ENCODE results near the gene KCNJ12. TPM values are rescaled to one million over a fixed set of nuclear protein-coding genes. Genes with fewer than 3 reads are reported as not detected.

KCNJ12 gene
- total and polyA plus RNA-seq, 2 donors from 2014 or later = 3.1 to 3.4 TPM

DNA sequence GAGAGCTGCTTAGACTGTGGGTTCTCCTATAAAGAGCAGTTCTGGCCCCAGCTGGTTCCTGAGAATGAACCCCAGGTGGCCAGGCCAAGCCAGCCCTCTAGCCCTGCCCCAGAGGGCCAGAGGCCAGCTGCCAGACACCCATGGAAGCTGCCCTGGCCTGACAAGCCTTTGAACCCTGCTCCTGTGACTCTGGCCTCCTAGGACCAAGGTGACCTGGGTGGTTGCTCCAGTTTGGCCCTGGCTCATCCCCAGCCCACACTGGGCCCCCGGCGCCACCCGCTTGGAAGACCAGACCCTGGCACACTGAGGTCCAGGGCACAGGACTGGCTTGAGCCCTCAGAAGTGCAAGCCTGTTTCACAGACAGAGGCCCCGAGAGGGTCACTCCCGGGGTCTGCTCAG lies 6.8 kb upstream of the KCNJ12 start:
- intact Hi-C loops (cut with DNase I) = no loop called here
- TF ChIP-seq, protein P1, sequence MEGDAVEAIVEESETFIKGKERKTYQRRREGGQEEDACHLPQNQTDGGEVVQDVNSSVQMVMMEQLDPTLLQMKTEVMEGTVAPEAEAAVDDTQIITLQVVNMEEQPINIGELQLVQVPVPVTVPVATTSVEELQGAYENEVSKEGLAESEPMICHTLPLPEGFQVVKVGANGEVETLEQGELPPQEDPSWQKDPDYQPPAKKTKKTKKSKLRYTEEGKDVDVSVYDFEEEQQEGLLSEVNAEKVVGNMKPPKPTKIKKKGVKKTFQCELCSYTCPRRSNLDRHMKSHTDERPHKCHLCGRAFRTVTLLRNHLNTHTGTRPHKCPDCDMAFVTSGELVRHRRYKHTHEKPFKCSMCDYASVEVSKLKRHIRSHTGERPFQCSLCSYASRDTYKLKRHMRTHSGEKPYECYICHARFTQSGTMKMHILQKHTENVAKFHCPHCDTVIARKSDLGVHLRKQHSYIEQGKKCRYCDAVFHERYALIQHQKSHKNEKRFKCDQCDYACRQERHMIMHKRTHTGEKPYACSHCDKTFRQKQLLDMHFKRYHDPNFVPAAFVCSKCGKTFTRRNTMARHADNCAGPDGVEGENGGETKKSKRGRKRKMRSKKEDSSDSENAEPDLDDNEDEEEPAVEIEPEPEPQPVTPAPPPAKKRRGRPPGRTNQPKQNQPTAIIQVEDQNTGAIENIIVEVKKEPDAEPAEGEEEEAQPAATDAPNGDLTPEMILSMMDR (IDR thresholded peaks at IDR 0.05; ENCODE audit: borderline replicate concordance, extremely low read depth, insufficient read depth) = no peak
- Histone ChIP-seq H3K27ac (ENCODE audit: low read depth in 2 of 2, low read length in 2 of 2) (no peak overlapping the region), H3K4me3 (ENCODE audit: low read length in 3 of 3) (no peak overlapping the region), H3K9ac (ENCODE audit: low read length in 3 of 3) (no peak overlapping the region), H3K27me3 (ENCODE audit: control insufficient read depth, insufficient read depth, low read length) (no peaks in the 10 kb centered on the region), H3K4me1 (ENCODE audit: control insufficient read depth in 2 of 3, insufficient read depth in 2 of 3, low read depth in 1 of 3, low read length in 3 of 3) (no peaks in the 10 kb centered on the region), H3K9me3 (ENCODE audit: control insufficient read depth in 2 of 3, insufficient read depth in 1 of 3, low read length in 3 of 3) (no peaks in the 10 kb centered on the region), H3K36me3 (ENCODE audit: control insufficient read depth in 2 of 3, insufficient read depth in 3 of 3, low read length in 3 of 3) (no peaks in the 10 kb centered on the region)
- DNase-seq (peak in 1 of 5 donors; percentile 53), FAIRE-seq (no peak)

DNA sequence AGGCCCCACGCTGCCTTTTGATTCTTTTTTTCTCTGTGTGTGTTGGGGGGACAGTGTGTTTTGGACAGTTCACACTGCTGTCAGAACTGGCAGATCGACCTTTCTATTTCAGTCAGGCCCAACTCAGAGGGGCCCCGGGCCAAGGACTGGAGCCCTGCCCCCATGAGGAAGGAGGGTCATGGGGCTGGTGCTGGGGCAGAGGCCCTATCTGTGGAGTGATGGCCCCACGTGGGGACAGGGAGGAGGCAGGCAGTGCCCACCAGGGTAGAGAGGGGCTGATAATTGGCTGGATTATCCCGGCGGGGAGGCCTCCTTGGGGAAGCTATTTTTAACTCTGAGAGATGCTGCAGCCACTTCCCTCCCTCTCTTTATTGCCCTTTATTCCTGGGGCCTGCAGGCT lies 5.7 kb upstream of the KCNJ12 start:
- Histone ChIP-seq H3K36me3 (ENCODE audit: control insufficient read depth in 2 of 3, insufficient read depth in 3 of 3, low read length in 3 of 3) (no peaks in the 10 kb centered on the region), H3K9me3 (ENCODE audit: control insufficient read depth in 2 of 3, insufficient read depth in 1 of 3, low read length in 3 of 3) (no peaks in the 10 kb centered on the region), H3K27me3 (ENCODE audit: control insufficient read depth, insufficient read depth, low read length) (no peaks in the 10 kb centered on the region), H3K4me3 (ENCODE audit: low read length in 3 of 3) (no peak overlapping the region), H3K9ac (ENCODE audit: low read length in 3 of 3) (no peak overlapping the region), H3K4me1 (ENCODE audit: control insufficient read depth in 2 of 3, insufficient read depth in 2 of 3, low read depth in 1 of 3, low read length in 3 of 3) (no peaks in the 10 kb centered on the region), H3K27ac (ENCODE audit: low read depth in 2 of 2, low read length in 2 of 2) (no peak overlapping the region)
- FAIRE-seq = no peak
- intact Hi-C loops (cut with DNase I) = no loop called here
- peak in 3 of 5 donors; percentile 32 to 73 (median 41) for DNase-seq
- TF ChIP-seq, protein P1 (IDR thresholded peaks at IDR 0.05; ENCODE audit: borderline replicate concordance, extremely low read depth, insufficient read depth) = no peak

DNA sequence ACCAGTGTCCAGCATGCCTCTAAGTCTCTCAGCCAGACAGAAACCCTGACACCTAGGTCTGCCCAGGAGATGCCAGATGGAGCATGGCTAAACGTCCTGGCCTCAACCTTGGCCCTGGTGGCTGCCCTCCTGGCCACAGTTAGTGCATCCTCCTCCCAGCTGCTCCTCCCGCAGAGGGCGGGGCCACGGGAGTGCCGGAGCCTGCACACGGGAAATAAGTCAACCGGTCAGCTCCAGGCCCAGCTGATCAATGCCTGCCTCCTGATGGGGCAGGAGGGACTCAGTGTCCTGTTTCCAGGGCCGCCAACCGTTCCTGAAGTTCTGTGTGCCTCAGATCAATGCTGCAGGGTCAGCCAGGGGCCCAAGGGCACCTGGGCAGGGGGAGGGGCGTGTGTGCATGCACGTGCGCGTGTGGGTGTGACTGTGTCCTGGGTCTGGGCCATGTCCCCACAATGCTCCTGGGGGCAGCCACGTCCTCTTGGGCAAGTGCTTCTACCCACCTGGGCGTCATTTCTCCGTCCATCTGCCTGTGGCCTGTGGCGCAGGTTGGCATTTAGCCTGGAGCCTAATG lies 4.6 kb upstream of the KCNJ12 start:
- Histone ChIP-seq H3K36me3 (ENCODE audit: control insufficient read depth in 2 of 3, insufficient read depth in 3 of 3, low read length in 3 of 3) (no peaks in the 10 kb centered on the region), H3K27ac (ENCODE audit: low read depth in 2 of 2, low read length in 2 of 2) (no peak overlapping the region), H3K4me1 (ENCODE audit: control insufficient read depth in 2 of 3, insufficient read depth in 2 of 3, low read depth in 1 of 3, low read length in 3 of 3) (peaks cover 0 to 3% (median 0%) of the 10 kb centered on the region in 3 donors), H3K4me3 (ENCODE audit: low read length in 3 of 3) (no peak overlapping the region), H3K9ac (ENCODE audit: low read length in 3 of 3) (no peak overlapping the region), H3K9me3 (ENCODE audit: control insufficient read depth in 2 of 3, insufficient read depth in 1 of 3, low read length in 3 of 3) (no peaks in the 10 kb centered on the region), H3K27me3 (ENCODE audit: control insufficient read depth, insufficient read depth, low read length) (peaks cover 2% of the 10 kb centered on the region)
- FAIRE-seq = no peak
- TF ChIP-seq, protein P1 (IDR thresholded peaks at IDR 0.05; ENCODE audit: borderline replicate concordance, extremely low read depth, insufficient read depth) = no peak
- DNase-seq = peak in 1 of 5 donors; percentile 59
- intact Hi-C loops (cut with DNase I) = no loop called here

Measured in kidney (tissue), 14 donors.